Sigmoid colon (tissue), 4 donors: ENCODE measurements around the gene MAP3K2.

Experiments
- CTCF ChIP-seq, 4 experiments: fragments of 450-650 bp in 3 of 4; fragments of 200-600 bp in 1 of 4; IDR thresholded peaks; one replicate each; pipeline ENCODE4 v1.5.1; 2016 to 2019; ENCODE audit warnings: antibody characterized with exemption in 4 of 4, mild to moderate bottlenecking in 3 of 4, moderate library complexity in 2 of 4
- EP300 ChIP-seq, 4 donors: sonication (generic); formaldehyde crosslinking; IDR thresholded peaks; one replicate each; pipeline ENCODE4 v1.6.1; 2017; ENCODE audit warnings: antibody characterized with exemption in 4 of 4
- POLR2AphosphoS5 ChIP-seq, 4 donors: sonication (generic); formaldehyde crosslinking; IDR thresholded peaks; one replicate each; pipeline ENCODE4 v1.6.1; 2017; ENCODE audit warnings: antibody characterized with exemption in 4 of 4

- TF ChIP-seq EP300 (IDR thresholded peaks at IDR 0.05) (no peak), CTCF (IDR thresholded peaks at IDR 0.05) (no peak), POLR2AphosphoS5 (IDR thresholded peaks at IDR 0.05) (peak in 1 of 4 donors; percentile 16)
These were observed 1.5 kb downstream of the MAP3K2 start for GRCh38 chr2:127386246-127386645.
